ENCODE measurements around the gene ACAD9.

The ACAD9 gene

DNA sequence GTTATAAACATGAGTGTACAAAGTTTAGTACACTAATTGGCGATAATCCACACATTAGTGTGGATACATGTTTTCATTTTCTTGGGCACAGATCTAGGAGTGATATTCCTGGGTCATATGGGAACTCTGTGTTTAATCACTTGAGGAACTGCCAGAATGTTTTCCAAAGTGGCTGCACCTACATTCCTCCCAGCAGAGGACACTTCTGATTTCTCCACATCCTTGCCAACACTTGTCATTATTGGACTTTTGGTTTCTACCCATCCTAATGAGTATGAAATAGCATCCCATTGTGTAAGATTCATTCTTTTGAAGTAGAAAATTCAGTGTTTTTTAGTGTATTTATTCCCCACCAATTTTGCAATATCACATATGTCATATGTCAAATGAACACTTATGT, 60.8 kb downstream of the ACAD9 start:
- DNase-seq, result no peak

DNA sequence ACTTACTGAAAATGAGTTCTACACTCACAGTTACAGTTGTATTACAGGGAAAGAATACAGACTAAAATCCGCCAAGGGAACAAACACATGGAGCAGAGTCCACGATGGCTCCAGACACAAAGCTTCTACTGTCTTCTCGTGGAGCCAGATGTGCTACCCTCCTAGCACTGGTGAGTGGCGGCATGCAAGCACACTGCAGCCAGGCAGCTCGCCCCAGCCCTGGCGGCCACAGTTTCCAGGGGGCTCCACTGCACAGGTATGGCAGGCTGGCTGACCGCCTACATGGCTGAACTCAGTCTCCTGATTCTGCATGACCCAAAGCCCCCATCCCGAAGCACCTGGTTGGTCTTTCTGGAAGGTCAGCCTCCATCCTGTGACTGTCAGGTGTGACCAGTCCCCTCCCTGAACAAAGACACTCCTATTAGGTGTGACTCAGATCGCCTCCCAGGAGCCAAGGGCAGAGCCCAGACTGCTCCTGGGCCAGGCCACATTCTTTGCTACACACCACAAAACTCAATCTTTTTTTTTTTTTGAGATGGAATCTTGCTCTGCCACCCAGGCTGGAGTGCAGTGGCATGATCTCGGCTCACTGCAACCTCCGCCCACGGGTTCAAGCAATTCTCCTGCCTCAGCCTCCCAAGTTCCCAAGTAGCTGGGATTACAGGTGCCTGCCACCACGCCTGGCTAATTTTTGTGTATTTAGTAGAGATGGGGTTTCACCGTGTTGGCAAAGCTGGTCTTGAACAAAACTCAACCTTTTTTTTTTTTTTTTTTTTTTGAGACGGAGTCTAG, 62.9 kb downstream of the ACAD9 start:
- DNase-seq, result no peak

DNA sequence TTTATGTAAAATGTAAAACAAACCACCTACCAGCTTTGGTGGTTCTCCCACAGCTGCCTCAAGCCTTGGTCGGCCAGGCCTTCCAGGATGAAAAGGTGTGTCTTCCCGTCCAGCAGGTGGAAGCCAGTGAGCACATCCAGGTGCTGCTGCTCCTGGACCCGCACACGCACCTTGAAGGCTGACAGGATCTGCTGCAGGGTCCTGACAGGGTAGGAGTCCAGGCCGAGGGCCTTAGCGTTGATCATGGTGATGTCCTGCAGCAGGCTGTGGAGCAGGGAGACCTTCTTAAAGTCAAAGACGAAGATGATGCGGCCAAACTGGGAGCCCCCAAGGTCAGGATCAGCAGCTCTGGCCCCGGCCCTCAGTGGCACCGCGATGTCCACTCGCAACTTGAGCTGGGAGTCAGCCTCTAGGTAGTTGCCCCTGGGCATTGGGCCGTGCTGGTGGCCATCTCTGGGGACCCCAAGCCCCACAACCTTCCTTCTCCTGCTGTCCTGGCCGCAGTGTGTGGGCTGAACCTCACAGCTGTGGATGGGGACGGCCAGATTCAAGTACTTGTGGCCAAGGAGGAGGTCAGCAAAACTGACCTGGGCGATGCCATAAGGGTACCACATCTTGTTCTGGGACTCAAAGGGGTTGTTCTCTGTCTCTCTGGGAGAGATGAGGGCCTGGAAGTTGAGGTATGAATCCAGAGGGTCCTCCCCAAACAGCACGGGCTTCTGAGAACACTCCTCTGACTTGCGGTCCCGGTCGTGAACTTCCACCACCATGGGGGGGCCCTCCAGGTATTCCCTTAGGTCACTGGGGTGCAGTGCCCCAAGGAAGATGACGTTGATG, 65.8 kb downstream of the ACAD9 start:
- no peak for DNase-seq

DNA sequence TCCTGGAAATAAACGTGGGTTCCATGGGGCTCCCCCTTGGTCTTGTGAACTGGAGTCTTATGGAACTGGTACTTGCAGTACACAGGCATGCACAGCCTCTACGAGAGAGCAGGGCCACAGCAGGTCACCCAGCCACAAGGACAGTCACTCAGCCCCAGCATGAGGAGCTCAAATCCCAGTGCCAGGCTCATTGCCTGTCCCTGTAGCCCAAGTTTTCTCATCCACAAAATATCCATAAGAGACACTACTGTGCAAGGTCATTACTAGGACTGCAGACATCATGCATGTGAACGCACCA, 66.4 kb downstream of the ACAD9 start:
- no peak for DNase-seq

DNA sequence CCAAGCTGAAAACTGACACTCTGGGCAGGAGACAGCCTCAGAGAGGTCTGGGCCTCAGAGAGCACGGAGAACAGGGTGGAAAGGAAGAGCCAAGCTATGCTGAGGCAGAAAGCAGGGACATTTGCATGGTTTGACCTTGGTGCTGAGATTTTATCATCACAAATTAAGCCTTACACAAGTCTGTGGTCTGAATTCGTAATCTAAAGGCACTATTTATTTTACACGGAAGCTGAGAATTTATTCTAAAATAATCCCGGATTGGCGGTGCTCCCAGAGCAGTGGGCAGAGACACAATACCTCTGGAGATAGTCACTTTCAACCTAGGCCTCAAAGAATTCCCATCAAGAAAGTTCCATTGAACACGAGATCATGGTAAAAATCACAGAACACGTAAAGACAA, 67.0 kb downstream of the ACAD9 start:
- DNase-seq, result no peak

DNA sequence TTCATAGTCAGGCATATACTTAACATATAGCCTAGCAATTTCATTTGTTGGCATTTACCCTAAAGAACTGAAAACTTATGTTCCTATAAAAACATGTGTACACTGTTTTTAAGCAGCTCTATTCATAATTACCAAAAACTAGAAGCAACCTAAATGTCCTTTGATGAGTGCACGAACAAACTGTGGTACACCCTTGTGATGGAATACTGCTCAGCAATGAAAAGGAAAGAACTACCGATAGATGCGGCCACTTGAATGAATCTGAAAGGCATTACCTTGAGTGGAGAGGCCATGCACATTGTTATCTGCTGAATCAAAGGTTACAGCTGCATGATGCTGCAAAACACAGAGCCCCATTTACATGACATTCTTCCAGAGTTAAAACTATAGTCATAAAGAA, 69.7 kb downstream of the ACAD9 start:
- DNase-seq, result no peak

DNA sequence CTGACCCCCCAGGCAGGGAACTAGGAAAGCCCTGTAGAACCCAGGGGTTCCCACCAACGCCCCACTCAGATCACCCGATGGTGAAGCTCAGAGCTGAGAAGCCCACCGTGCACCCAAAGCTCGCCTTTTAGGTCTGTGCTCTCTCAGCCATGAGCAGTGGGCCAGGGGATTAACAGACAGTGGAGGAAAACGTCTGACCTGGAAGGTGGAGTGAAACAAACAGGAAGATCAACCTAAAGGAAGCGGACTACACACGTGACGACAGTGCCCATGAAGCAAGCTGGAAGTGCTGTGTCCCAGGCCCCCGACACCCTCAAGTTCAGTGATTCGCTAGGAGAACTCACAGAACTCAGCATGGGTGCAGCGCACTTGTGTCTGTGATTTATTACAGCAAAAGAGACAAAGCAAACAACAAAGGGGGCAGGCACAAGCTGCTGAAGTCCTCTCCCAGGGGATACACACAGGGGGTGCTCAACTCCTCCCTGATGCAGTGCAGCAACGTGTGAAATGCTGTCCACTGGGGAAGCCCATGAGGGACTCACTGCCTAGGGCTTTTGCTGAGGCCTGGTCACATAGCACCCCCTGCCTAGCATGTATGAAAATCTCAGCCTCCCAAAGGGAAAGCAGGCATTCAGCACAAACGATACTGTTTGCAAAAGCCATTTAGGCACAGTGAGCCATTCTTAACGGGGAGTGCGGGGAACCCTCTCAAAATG, 71.0 kb downstream of the ACAD9 start:
- no peak for DNase-seq

DNA sequence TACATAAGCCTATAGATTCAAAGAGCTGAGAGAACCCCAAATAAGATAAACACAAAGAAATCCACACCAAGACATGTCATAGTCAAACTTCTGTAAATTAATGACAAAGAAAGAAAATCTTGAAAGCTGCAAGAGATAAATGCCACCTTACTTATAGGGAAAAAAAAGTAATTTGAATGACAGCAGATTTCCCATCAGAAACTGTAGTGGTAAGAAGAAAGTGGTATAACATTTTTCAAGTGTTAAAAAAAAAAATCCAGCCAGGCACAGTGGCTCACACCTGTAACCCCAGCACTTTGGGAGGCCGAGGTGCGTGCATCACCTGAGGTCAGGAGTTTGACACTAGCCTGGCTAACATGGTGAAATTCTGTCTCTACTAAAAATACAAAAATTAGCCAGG, 77.0 kb downstream of the ACAD9 start:
- no peak for DNase-seq
